ENCODE data around the gene ARID3A. TPM values are rescaled to one million over a fixed set of nuclear protein-coding genes. Genes with fewer than 3 reads are reported as not detected.

ARID3A gene
- total RNA-seq, 2 experiments from 2014 or later: 9.9 to 21.6 TPM

GRCh38 chr19:1017115-1017905, 91.5 kb downstream of the ARID3A start:
- peaks cover 10% of the 10 kb centered on the region for H4K20me1 ChIP-seq (ENCODE audit: insufficient read depth, low read length)
- ChIA-PET CTCF (ENCODE audit: unreplicated experiment) (no interaction called here), POLR2A (interaction anchor here (0.6 kb wide), 1 partner anchor 14 kb away, joined by 3 read pairs; no protein-coding TSS in a partner anchor)
- intact Hi-C loops (cut with micrococcal nuclease; ENCODE audit: unreplicated experiment): no loop called here
- H3K4me3 ChIP-seq (ENCODE audit: low read depth, low read length, poor library complexity, severe bottlenecking): peak overlapping the region; percentile 15
- peaks cover 72% of the 10 kb centered on the region for H3K36me3 ChIP-seq (ENCODE audit: insufficient read depth, low read length)
- no peak overlapping the region for H2AFZ ChIP-seq (ENCODE audit: low read length)
- peak overlapping the region; percentile 94 for H3K4me2 ChIP-seq (ENCODE audit: low read length)
- no peaks in the 10 kb centered on the region for H3K9me3 ChIP-seq (ENCODE audit: low read length)
- TF ChIP-seq CTCF (conservative IDR thresholded peaks at IDR 0.05; ENCODE audit: low read length): no peak
- TF ChIP-seq EZH2phosphoT487 (IDR thresholded peaks at IDR 0.05; ENCODE audit: borderline replicate concordance, low read depth, low read length): no peak
- peaks cover 62% of the 10 kb centered on the region for H3K79me2 ChIP-seq (ENCODE audit: insufficient read depth, low read depth, low read length)
- no TSS peak for BruUV-seq (replicated peaks)
- H3K27ac ChIP-seq (ENCODE audit: low read depth, low read length, poor library complexity, severe bottlenecking): no peak overlapping the region
- no peak for DNase-seq (ENCODE audit: low spot score)
- no peaks in the 10 kb centered on the region for H3K9me2 ChIP-seq (ENCODE audit: insufficient read depth, low read length)
- H3K4me1 ChIP-seq (ENCODE audit: insufficient read depth, low read length, poor library complexity, severe bottlenecking): peaks cover 42% of the 10 kb centered on the region

- DNase-seq (ENCODE audit: low spot score): no peak
- no peaks in the 10 kb centered on the region for H3K9me2 ChIP-seq (ENCODE audit: insufficient read depth, low read length)
- H3K4me1 ChIP-seq (ENCODE audit: insufficient read depth, low read length, poor library complexity, severe bottlenecking): peaks cover 48% of the 10 kb centered on the region
- peaks cover 10% of the 10 kb centered on the region for H4K20me1 ChIP-seq (ENCODE audit: insufficient read depth, low read length)
- H3K36me3 ChIP-seq (ENCODE audit: insufficient read depth, low read length): peaks cover 66% of the 10 kb centered on the region
- peak overlapping the region; percentile 94 for H3K4me2 ChIP-seq (ENCODE audit: low read length)
- no peak overlapping the region for H3K27ac ChIP-seq (ENCODE audit: low read depth, low read length, poor library complexity, severe bottlenecking)
- no peaks in the 10 kb centered on the region for H3K9me3 ChIP-seq (ENCODE audit: low read length)
- CTCF ChIA-PET (ENCODE audit: unreplicated experiment): no interaction called here
- H3K4me3 ChIP-seq (ENCODE audit: low read depth, low read length, poor library complexity, severe bottlenecking): peak overlapping the region; percentile 15
- intact Hi-C loops (cut with micrococcal nuclease; ENCODE audit: unreplicated experiment): no loop called here
- H2AFZ ChIP-seq (ENCODE audit: low read length): no peak overlapping the region
- TF ChIP-seq EZH2phosphoT487 (IDR thresholded peaks at IDR 0.05; ENCODE audit: borderline replicate concordance, low read depth, low read length) (no peak), CTCF (conservative IDR thresholded peaks at IDR 0.05; ENCODE audit: low read length) (no peak)
- POLR2A ChIA-PET: interaction anchor here (0.6 kb wide), 1 partner anchor 15 kb away, joined by 3 read pairs; no protein-coding TSS in a partner anchor
- peaks cover 62% of the 10 kb centered on the region for H3K79me2 ChIP-seq (ENCODE audit: insufficient read depth, low read depth, low read length)
- BruUV-seq (replicated peaks): no TSS peak
These were observed 92.1 kb downstream of the ARID3A start for GRCh38 chr19:1017906-1018305.

GRCh38 chr19:1018393-1018792, 92.6 kb downstream of the ARID3A start:
- peaks cover 62% of the 10 kb centered on the region for H3K79me2 ChIP-seq (ENCODE audit: insufficient read depth, low read depth, low read length)
- BruUV-seq (replicated peaks): no TSS peak
- intact Hi-C loops (cut with micrococcal nuclease; ENCODE audit: unreplicated experiment): no loop called here
- H3K4me3 ChIP-seq (ENCODE audit: low read depth, low read length, poor library complexity, severe bottlenecking): peak overlapping the region; percentile 96
- POLR2A ChIA-PET: no interaction called here
- DNase-seq (ENCODE audit: low spot score): no peak
- no peak overlapping the region for H2AFZ ChIP-seq (ENCODE audit: low read length)
- no peaks in the 10 kb centered on the region for H3K9me3 ChIP-seq (ENCODE audit: low read length)
- H3K36me3 ChIP-seq (ENCODE audit: insufficient read depth, low read length): peaks cover 62% of the 10 kb centered on the region
- TF ChIP-seq EZH2phosphoT487 (IDR thresholded peaks at IDR 0.05; ENCODE audit: borderline replicate concordance, low read depth, low read length): no peak
- no peak overlapping the region for H3K27ac ChIP-seq (ENCODE audit: low read depth, low read length, poor library complexity, severe bottlenecking)
- H4K20me1 ChIP-seq (ENCODE audit: insufficient read depth, low read length): peaks cover 10% of the 10 kb centered on the region
- CTCF ChIA-PET (ENCODE audit: unreplicated experiment): no interaction called here
- peaks cover 51% of the 10 kb centered on the region for H3K4me1 ChIP-seq (ENCODE audit: insufficient read depth, low read length, poor library complexity, severe bottlenecking)
- peak overlapping the region; percentile 94 for H3K4me2 ChIP-seq (ENCODE audit: low read length)
- H3K9me2 ChIP-seq (ENCODE audit: insufficient read depth, low read length): no peaks in the 10 kb centered on the region
